ENCODE data around the gene TOR2A. TPM values are rescaled to one million over a fixed set of nuclear protein-coding genes. Genes with fewer than 3 reads are reported as not detected.

TOR2A gene
- polyA plus RNA-seq, 1 donor (not counting 4 experiments of a cell fraction or from before 2014, with no cell fraction given): 2.3 TPM

DNA sequence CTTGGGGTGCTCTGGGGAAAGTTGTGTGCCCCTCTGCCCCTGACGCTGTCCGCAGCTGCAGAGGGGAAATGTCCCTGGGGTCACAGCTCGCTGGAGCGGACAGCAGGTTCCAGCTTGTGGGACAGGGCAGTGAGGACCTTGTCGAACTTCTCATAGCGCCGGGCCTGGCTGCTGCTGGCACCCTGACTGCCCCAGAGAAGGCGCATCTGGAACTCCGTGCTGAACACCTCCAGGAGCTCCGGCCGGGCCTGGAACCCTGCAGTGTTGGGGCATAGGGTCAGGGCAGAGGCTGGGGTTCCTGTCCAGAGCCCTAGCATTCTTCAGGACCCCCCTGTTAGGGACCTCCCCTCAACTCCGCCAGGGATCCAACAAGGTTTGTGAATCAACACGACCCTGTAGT is 3.6 kb upstream of the TOR2A start:
- H3K27ac ChIP-seq (ENCODE audit: control insufficient read depth, insufficient read depth, low read length): no peak overlapping the region
- DNase-seq (ENCODE audit: low read depth, low spot score): no peak
- H3K79me2 ChIP-seq (ENCODE audit: control insufficient read depth, insufficient read depth, low read length): no peaks in the 10 kb centered on the region
- TF ChIP-seq, protein P1, sequence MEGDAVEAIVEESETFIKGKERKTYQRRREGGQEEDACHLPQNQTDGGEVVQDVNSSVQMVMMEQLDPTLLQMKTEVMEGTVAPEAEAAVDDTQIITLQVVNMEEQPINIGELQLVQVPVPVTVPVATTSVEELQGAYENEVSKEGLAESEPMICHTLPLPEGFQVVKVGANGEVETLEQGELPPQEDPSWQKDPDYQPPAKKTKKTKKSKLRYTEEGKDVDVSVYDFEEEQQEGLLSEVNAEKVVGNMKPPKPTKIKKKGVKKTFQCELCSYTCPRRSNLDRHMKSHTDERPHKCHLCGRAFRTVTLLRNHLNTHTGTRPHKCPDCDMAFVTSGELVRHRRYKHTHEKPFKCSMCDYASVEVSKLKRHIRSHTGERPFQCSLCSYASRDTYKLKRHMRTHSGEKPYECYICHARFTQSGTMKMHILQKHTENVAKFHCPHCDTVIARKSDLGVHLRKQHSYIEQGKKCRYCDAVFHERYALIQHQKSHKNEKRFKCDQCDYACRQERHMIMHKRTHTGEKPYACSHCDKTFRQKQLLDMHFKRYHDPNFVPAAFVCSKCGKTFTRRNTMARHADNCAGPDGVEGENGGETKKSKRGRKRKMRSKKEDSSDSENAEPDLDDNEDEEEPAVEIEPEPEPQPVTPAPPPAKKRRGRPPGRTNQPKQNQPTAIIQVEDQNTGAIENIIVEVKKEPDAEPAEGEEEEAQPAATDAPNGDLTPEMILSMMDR (optimal IDR thresholded peaks at IDR 0.05 in 1 of 3, IDR thresholded peaks at IDR 0.05 in 1 of 3, conservative IDR thresholded peaks at IDR 0.05 in 1 of 3; ENCODE audit: extremely low read depth in 1 of 3, insufficient read depth in 2 of 3, low read length in 3 of 3): no peak
- H3K4me2 ChIP-seq (ENCODE audit: control insufficient read depth, extremely low read depth, insufficient read depth, low read depth, low read length): no peak overlapping the region
- H3K9me3 ChIP-seq (ENCODE audit: control insufficient read depth, low read depth, low read length): no peaks in the 10 kb centered on the region
- no peaks in the 10 kb centered on the region for H3K9me1 ChIP-seq (ENCODE audit: control insufficient read depth, extremely low read depth, insufficient read depth, low read length)
- H3K9ac ChIP-seq (ENCODE audit: control insufficient read depth, extremely low read depth, insufficient read depth, low read length): no peak overlapping the region
- peaks cover 23% of the 10 kb centered on the region for H3K4me1 ChIP-seq (ENCODE audit: control insufficient read depth, extremely low read depth, insufficient read depth, low read length)
- no peaks in the 10 kb centered on the region for H4K20me1 ChIP-seq (ENCODE audit: control insufficient read depth, extremely low read depth, insufficient read depth, low read length)
- no peak overlapping the region for H2AFZ ChIP-seq (ENCODE audit: control insufficient read depth, low read length)
- H3K27me3 ChIP-seq (ENCODE audit: control insufficient read depth, extremely low read depth, insufficient read depth, low read length): no peaks in the 10 kb centered on the region
- no peak for FAIRE-seq
- dilution Hi-C loops (cut with MboI; ENCODE audit: extremely low pct_ligation_motif_present, low sequenced_read_pairs): no loop called here
- H3K36me3 ChIP-seq (ENCODE audit: control insufficient read depth in 2 of 2, extremely low read depth in 1 of 2, insufficient read depth in 2 of 2, low read length in 2 of 2): no peaks in the 10 kb centered on the region
- no peak overlapping the region for H3K4me3 ChIP-seq (ENCODE audit: control insufficient read depth in 2 of 3, extremely low read depth in 1 of 3, insufficient read depth in 2 of 3, low read depth in 1 of 3, low read length in 3 of 3)

DNA sequence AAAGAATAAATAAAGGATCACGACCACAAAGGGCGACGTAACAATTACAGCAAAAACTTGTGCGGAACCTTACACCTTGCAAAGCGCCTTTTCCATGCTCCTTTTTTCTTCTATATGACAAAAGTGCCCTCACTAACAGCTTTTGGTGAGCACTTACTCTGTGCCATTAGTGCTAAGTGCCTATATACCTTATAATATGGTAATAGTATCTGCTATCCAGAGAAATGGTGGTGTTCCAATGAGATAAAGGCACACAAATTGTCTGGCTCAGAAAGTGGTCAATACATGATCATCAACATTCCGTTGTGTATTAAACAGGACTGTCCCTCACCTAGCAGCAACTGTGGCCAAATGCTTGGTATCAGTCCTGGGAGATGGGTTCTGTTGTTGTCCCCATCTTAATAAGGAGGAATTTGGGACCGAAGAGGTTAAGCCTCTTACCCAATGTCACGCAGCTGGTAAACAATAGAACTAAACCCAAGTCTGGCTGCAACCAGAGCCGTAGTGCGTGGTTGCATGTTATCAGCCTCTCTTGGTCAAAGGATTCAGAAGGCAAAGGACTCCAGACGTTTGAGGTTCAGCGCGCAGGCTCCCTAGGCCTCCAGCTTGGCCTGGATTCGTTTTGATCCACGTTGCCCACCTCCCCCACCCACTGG is 564 bp upstream of the TOR2A start:
- Histone ChIP-seq H4K20me1 (ENCODE audit: control insufficient read depth, extremely low read depth, insufficient read depth, low read length) (no peaks in the 10 kb centered on the region), H3K27me3 (ENCODE audit: control insufficient read depth, extremely low read depth, insufficient read depth, low read length) (no peaks in the 10 kb centered on the region), H3K27ac (ENCODE audit: control insufficient read depth, insufficient read depth, low read length) (no peak overlapping the region), H3K4me2 (ENCODE audit: control insufficient read depth, extremely low read depth, insufficient read depth, low read depth, low read length) (no peak overlapping the region), H3K9me3 (ENCODE audit: control insufficient read depth, low read depth, low read length) (no peaks in the 10 kb centered on the region), H3K9me1 (ENCODE audit: control insufficient read depth, extremely low read depth, insufficient read depth, low read length) (no peaks in the 10 kb centered on the region), H3K79me2 (ENCODE audit: control insufficient read depth, insufficient read depth, low read length) (no peaks in the 10 kb centered on the region), H3K4me3 (ENCODE audit: control insufficient read depth in 2 of 3, extremely low read depth in 1 of 3, insufficient read depth in 2 of 3, low read depth in 1 of 3, low read length in 3 of 3) (no peak overlapping the region), H3K36me3 (ENCODE audit: control insufficient read depth in 2 of 2, extremely low read depth in 1 of 2, insufficient read depth in 2 of 2, low read length in 2 of 2) (peaks cover 0 to 3% of the 10 kb centered on the region in 2 experiments), H3K9ac (ENCODE audit: control insufficient read depth, extremely low read depth, insufficient read depth, low read length) (no peak overlapping the region), H3K4me1 (ENCODE audit: control insufficient read depth, extremely low read depth, insufficient read depth, low read length) (peaks cover 19% of the 10 kb centered on the region), H2AFZ (ENCODE audit: control insufficient read depth, low read length) (no peak overlapping the region)
- no peak for TF ChIP-seq EZH2 (IDR thresholded peaks at IDR 0.05; ENCODE audit: low read length)
- TF ChIP-seq, protein P1 (optimal IDR thresholded peaks at IDR 0.05 in 1 of 3, IDR thresholded peaks at IDR 0.05 in 1 of 3, conservative IDR thresholded peaks at IDR 0.05 in 1 of 3; ENCODE audit: extremely low read depth in 1 of 3, insufficient read depth in 2 of 3, low read length in 3 of 3): no peak
- no peak for FAIRE-seq
- DNase-seq (ENCODE audit: low read depth, low spot score): no peak
- dilution Hi-C loops (cut with MboI; ENCODE audit: extremely low pct_ligation_motif_present, low sequenced_read_pairs): no loop called here
